ENCODE measurements around the gene SEC24D. TPM values are rescaled to one million over a fixed set of nuclear protein-coding genes. Genes with fewer than 3 reads are reported as not detected.
"Not testable (repeated sequence)": the region's sequence is repeated elsewhere in the genome, so short reads cannot be mapped to it uniquely, and the experiment has no call there.

Gene SEC24D
- total and polyA plus RNA-seq, 11 donors: 3.1 to 36.4 (median 14.8) TPM

DNA sequence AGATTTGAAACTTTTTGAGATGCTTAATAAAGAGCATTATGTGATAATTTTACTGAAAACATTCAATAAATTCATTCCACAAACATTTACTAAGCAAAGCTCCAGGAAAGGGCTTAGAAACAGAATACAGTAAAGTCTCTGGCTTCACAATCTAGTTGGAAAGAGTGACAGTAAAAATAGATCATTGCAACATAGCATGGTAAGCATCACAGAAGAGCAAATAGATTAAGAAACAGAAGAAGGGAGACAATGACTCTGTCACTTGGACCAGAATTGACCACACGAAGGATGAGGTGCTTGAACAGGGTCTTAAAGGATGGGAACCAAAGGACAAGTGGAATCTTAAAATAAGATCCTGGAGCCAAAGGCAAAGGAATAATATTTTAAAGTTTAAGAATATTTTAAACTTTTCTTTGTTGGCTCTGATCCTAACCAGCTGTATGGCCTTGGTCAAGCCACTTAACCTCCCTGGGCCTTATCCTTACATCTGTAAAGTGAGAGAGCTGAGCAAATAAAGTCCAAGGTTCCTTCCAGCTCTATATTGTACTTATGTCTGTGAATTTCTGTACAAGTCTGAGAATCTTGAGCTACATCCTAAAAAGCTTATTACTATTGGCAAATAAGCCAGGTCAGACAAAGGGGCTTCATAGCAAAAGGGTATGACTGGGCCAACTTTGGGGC lies 33.9 kb downstream of the SEC24D start:
- WGBS, 4 donors: 40 to 71% (median 54%) methylated on average over 1 of the region's 1 CpG
- peak overlapping the region in 1 of 12 donors; percentile 27 for H3K27ac ChIP-seq

DNA sequence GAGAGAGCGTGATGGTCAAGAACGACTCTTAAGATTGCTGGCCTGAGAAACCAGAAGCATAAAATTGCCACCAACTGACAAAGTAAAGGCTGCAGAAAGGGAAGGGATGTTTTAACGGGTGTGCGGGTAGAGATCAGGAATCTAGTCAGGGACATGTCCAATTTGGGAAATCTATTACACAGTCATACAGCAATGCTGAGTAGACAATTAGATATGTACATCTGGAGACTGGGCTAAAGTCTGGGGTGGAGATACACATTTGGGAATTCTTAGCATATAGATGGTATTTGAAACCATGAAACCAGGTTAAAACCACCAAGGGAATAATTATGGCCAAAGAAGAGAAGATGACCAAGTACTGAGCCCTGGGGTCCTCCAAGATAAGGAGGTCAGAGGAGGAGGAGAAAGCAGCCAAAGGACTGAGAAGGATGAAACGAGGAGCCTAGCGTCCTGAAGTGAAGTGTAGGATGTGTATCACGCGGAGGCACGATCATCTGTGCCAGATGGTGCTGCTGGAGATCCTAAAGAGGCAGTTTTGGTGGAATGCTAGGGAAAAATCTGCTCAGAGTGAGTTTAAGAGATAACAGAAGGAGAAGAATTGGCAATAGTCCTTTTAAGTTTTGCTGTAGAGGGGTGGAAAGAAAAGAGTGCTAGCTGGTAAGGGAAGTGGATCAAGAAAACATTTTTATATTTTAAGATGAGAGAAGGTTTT lies 36.5 kb downstream of the SEC24D start:
- no peak overlapping the region for H3K4me3 ChIP-seq
- no peak overlapping the region for H3K27ac ChIP-seq
- no peak for DNase-seq
- H3K27me3 ChIP-seq: no peaks in the 10 kb centered on the region
- H3K9me3 ChIP-seq: no peaks in the 10 kb centered on the region
- intact Hi-C loops (cut with DNase I): no loop called here
- WGBS, 4 donors: 75 to 85% (median 83%) methylated on average over 9 of the region's 9 CpGs
- ATAC-seq: no peak
- H3K4me1 ChIP-seq: peaks cover 0 to 23% (median 4%) of the 10 kb centered on the region in 12 donors
- H3K36me3 ChIP-seq: peaks cover 0 to 100% (median 88%) of the 10 kb centered on the region in 9 donors
- TF ChIP-seq POLR2A (IDR thresholded peaks at IDR 0.05): no peak
- no peak for TF ChIP-seq CTCF (IDR thresholded peaks at IDR 0.05)

More for the DNA sequence above, 33.9 kb downstream of the SEC24D start:
- H3K27me3 ChIP-seq: no peaks in the 10 kb centered on the region
- intact Hi-C loops (cut with DNase I): no loop called here
- H3K9me3 ChIP-seq: no peaks in the 10 kb centered on the region
- DNase-seq: no peak
- peaks cover 0 to 23% (median 4%) of the 10 kb centered on the region in 12 donors for H3K4me1 ChIP-seq
- H3K36me3 ChIP-seq: peaks cover 0 to 100% (median 88%) of the 10 kb centered on the region in 9 donors
- TF ChIP-seq POLR2A (IDR thresholded peaks at IDR 0.05) (no peak), CTCF (IDR thresholded peaks at IDR 0.05) (no peak)
- ATAC-seq: peak in 3 of 4 donors; percentile 53 to 57 (median 54)
- no peak overlapping the region for H3K4me3 ChIP-seq

DNA sequence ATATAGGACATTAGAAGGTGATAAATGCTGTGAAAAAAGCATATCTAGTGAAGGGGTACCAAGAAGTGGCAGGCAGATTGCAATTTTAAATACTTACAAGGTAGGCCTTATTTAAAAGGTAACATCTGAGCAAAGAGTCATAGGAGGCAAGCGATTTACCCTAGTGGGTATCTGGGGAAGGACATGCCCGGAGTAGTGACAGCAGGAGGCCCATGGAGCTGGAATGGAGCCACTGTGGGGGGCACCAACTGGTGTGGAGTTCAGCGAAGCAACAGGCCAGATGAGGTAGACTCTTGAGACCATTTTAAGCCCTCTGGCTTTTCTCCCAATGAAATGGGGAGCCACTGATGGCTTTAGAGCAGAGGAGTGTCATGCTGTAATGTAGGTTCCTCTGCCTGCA lies 37.3 kb downstream of the SEC24D start:
- ATAC-seq (no peak), DNase-seq (no peak)
- no peak overlapping the region for H3K27ac ChIP-seq
- intact Hi-C loops (cut with DNase I): no loop called here
- H3K36me3 ChIP-seq: peaks cover 0 to 100% (median 82%) of the 10 kb centered on the region in 9 donors
- TF ChIP-seq CTCF (IDR thresholded peaks at IDR 0.05) (peak in 1 of 12 donors; percentile 5), POLR2A (IDR thresholded peaks at IDR 0.05) (no peak)
- peaks cover 0 to 23% (median 4%) of the 10 kb centered on the region in 12 donors for H3K4me1 ChIP-seq
- H3K4me3 ChIP-seq: no peak overlapping the region
- H3K9me3 ChIP-seq: no peaks in the 10 kb centered on the region
- 85 to 96% (median 93%) methylated on average over 3 of the region's 3 CpGs for WGBS, 4 donors
- H3K27me3 ChIP-seq: no peaks in the 10 kb centered on the region

DNA sequence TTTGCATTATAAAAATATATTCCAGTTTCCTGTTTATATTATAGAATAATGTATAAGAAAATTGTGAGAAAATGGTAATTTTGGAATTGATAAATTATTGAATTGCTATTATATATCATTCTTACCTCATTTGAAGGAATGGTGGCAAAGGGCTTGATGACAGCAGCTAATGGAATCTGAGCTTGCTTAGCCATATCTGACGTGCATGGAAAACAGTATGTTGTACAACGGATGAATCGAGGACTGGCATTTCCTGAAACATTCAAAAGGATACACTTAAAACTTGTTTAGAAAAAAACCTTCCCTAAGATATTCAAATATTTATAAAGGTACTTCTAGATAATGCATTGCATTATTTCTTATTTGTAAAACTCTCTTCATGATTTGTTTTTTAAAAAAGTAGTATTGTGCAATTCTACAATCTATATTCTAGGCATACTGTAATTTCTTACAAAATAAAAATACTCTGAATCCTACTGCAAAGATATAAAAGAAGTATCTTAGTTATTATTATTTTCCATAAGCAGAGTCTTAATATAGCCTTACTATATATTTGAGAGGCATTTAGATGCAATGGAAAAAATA lies 38.3 kb downstream of the SEC24D start:
- Histone ChIP-seq H3K27ac (no peak overlapping the region), H3K36me3 (peaks cover 0 to 94% (median 72%) of the 10 kb centered on the region in 9 donors), H3K9me3 (no peaks in the 10 kb centered on the region), H3K4me1 (peaks cover 0 to 23% (median 4%) of the 10 kb centered on the region in 12 donors), H3K4me3 (no peak overlapping the region), H3K27me3 (no peaks in the 10 kb centered on the region)
- intact Hi-C loops (cut with DNase I): no loop called here
- WGBS, 4 donors: 84 to 91% (median 88%) methylated on average over 3 of the region's 3 CpGs
- ATAC-seq (no peak), DNase-seq (no peak)
- no peak for TF ChIP-seq CTCF (IDR thresholded peaks at IDR 0.05)
- TF ChIP-seq POLR2A (IDR thresholded peaks at IDR 0.05): no peak

GRCh38 chr4:118791690-118792446 lies 44.1 kb downstream of the SEC24D start:
- Histone ChIP-seq H3K4me1 (peaks cover 0 to 36% (median 10%) of the 10 kb centered on the region in 12 donors), H3K36me3 (peaks cover 0 to 73% (median 30%) of the 10 kb centered on the region in 9 donors)
- ATAC-seq; H3K9me3 ChIP-seq; H3K27ac ChIP-seq; DNase-seq; intact Hi-C loops (cut with DNase I); H3K4me3 ChIP-seq; H3K27me3 ChIP-seq: not testable (repeated sequence)
- 88 to 95% (median 92%) methylated on average over 48 to 57 of the region's 58 CpGs for WGBS, 4 donors

All from heart left ventricle (tissue), 16 donors.